ENCODE measurements around the gene WNT2. TPM values are rescaled to one million over a fixed set of nuclear protein-coding genes. Genes with fewer than 3 reads are reported as not detected.
A peak's percentile ranks its signal among the peaks of the same experiment; 100 is the strongest.

Gene WNT2
- polyA plus RNA-seq, 1 donor (not counting 4 experiments of a cell fraction or from before 2014, with no cell fraction given), result not detected

DNA sequence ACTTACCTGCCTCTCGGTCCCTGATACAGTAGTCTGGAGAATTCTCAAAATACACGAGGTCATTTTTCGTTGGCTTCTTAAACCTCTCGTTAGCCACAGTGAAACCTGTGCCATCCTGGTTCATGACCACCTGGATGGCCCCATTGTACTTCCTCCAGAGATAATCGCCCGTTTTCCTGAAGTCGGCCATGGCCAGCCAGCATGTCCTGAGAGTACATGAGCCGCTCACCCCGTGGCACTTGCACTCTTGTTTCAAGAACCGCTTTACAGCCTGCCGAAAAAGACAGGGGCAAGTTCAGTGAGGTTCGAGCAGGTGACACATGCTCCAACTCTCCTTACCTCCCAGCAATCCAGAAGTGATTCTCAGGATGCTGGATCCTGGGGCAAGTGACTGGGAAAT lies 25.3 kb downstream of the WNT2 start:
- FAIRE-seq, result no peak
- Histone ChIP-seq H3K9me3 (ENCODE audit: control insufficient read depth, low read depth, low read length) (no peaks in the 10 kb centered on the region), H3K9ac (ENCODE audit: control insufficient read depth, extremely low read depth, insufficient read depth, low read length) (no peak overlapping the region), H3K79me2 (ENCODE audit: control insufficient read depth, insufficient read depth, low read length) (no peaks in the 10 kb centered on the region), H3K4me2 (ENCODE audit: control insufficient read depth, extremely low read depth, insufficient read depth, low read depth, low read length) (no peak overlapping the region), H3K36me3 (ENCODE audit: control insufficient read depth in 2 of 2, extremely low read depth in 1 of 2, insufficient read depth in 2 of 2, low read length in 2 of 2) (no peaks in the 10 kb centered on the region), H3K27me3 (ENCODE audit: control insufficient read depth, extremely low read depth, insufficient read depth, low read length) (no peaks in the 10 kb centered on the region), H3K4me3 (ENCODE audit: control insufficient read depth in 2 of 3, extremely low read depth in 1 of 3, insufficient read depth in 2 of 3, low read depth in 1 of 3, low read length in 3 of 3) (no peak overlapping the region), H3K9me1 (ENCODE audit: control insufficient read depth, extremely low read depth, insufficient read depth, low read length) (no peaks in the 10 kb centered on the region), H2AFZ (ENCODE audit: control insufficient read depth, low read length) (no peak overlapping the region), H3K4me1 (ENCODE audit: control insufficient read depth, extremely low read depth, insufficient read depth, low read length) (peaks cover 5% of the 10 kb centered on the region), H4K20me1 (ENCODE audit: control insufficient read depth, extremely low read depth, insufficient read depth, low read length) (no peaks in the 10 kb centered on the region), H3K27ac (ENCODE audit: control insufficient read depth, insufficient read depth, low read length) (no peak overlapping the region)
- TF ChIP-seq CTCF (optimal IDR thresholded peaks at IDR 0.05 in 1 of 3, IDR thresholded peaks at IDR 0.05 in 1 of 3, conservative IDR thresholded peaks at IDR 0.05 in 1 of 3; ENCODE audit: extremely low read depth in 1 of 3, insufficient read depth in 2 of 3, low read length in 3 of 3), result no peak
- TF ChIP-seq EZH2 (IDR thresholded peaks at IDR 0.05; ENCODE audit: low read length), result no peak
- dilution Hi-C loops (cut with MboI; ENCODE audit: extremely low pct_ligation_motif_present, low sequenced_read_pairs), result no loop called here
- no peak for DNase-seq (ENCODE audit: low read depth, low spot score)

DNA sequence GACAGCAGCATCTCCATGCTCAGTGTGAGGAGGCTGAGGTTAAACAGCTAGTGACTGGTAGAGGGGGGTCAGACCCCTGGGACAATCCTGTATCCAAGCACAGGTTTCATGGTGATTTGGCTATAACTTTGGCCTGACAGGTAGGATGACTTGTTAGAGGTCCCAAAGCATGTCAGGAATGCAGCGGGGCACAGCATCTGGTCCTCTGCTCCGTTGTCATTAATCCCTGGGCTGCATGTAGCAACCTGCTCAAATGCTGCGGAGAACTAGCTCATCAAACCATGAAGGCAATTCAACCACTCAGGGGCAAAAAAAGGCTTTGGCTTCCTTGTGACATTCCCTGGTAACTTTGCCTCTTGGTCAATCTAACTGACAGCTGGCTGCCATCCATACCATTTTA lies 26.8 kb downstream of the WNT2 start:
- no peaks in the 10 kb centered on the region for H3K36me3 ChIP-seq (ENCODE audit: control insufficient read depth in 2 of 2, extremely low read depth in 1 of 2, insufficient read depth in 2 of 2, low read length in 2 of 2)
- dilution Hi-C loops (cut with MboI; ENCODE audit: extremely low pct_ligation_motif_present, low sequenced_read_pairs), result no loop called here
- peaks cover 5% of the 10 kb centered on the region for H3K4me1 ChIP-seq (ENCODE audit: control insufficient read depth, extremely low read depth, insufficient read depth, low read length)
- no peaks in the 10 kb centered on the region for H3K9me3 ChIP-seq (ENCODE audit: control insufficient read depth, low read depth, low read length)
- H3K9ac ChIP-seq (ENCODE audit: control insufficient read depth, extremely low read depth, insufficient read depth, low read length), result no peak overlapping the region
- H3K79me2 ChIP-seq (ENCODE audit: control insufficient read depth, insufficient read depth, low read length), result no peaks in the 10 kb centered on the region
- no peak overlapping the region for H3K4me2 ChIP-seq (ENCODE audit: control insufficient read depth, extremely low read depth, insufficient read depth, low read depth, low read length)
- peak; percentile 72 for FAIRE-seq
- TF ChIP-seq EZH2 (IDR thresholded peaks at IDR 0.05; ENCODE audit: low read length) (no peak), CTCF (optimal IDR thresholded peaks at IDR 0.05 in 1 of 3, IDR thresholded peaks at IDR 0.05 in 1 of 3, conservative IDR thresholded peaks at IDR 0.05 in 1 of 3; ENCODE audit: extremely low read depth in 1 of 3, insufficient read depth in 2 of 3, low read length in 3 of 3) (no peak)
- H4K20me1 ChIP-seq (ENCODE audit: control insufficient read depth, extremely low read depth, insufficient read depth, low read length), result no peaks in the 10 kb centered on the region
- H3K27ac ChIP-seq (ENCODE audit: control insufficient read depth, insufficient read depth, low read length), result no peak overlapping the region
- H2AFZ ChIP-seq (ENCODE audit: control insufficient read depth, low read length), result no peak overlapping the region
- no peaks in the 10 kb centered on the region for H3K9me1 ChIP-seq (ENCODE audit: control insufficient read depth, extremely low read depth, insufficient read depth, low read length)
- peak; percentile 11 for DNase-seq (ENCODE audit: low read depth, low spot score)
- no peaks in the 10 kb centered on the region for H3K27me3 ChIP-seq (ENCODE audit: control insufficient read depth, extremely low read depth, insufficient read depth, low read length)
- H3K4me3 ChIP-seq (ENCODE audit: control insufficient read depth in 2 of 3, extremely low read depth in 1 of 3, insufficient read depth in 2 of 3, low read depth in 1 of 3, low read length in 3 of 3), result no peak overlapping the region
